Measurements from ENCODE around the gene MSH5.

MSH5 gene

GRCh38 chr6:31758281-31758680 lies 18.5 kb downstream of the MSH5 start:
- no peak for DNase-seq (ENCODE audit: low read depth, low spot score)

GRCh38 chr6:31760790-31761189 lies 21.0 kb downstream of the MSH5 start:
- DNase-seq (ENCODE audit: low read depth, low spot score), result no peak

GRCh38 chr6:31761343-31761742 lies 21.5 kb downstream of the MSH5 start:
- DNase-seq (ENCODE audit: low read depth, low spot score), result no peak

GRCh38 chr6:31762356-31762755 lies 22.6 kb downstream of the MSH5 start, which contains the start of gene SAPCD1:
Gene SAPCD1, plus strand, starts transcription at chr6:31762656. Its CDS starts 399 bp downstream, at chr6:31763055.
- no peak for DNase-seq (ENCODE audit: low read depth, low spot score)

GRCh38 chr6:31762878-31763618 lies 23.2 kb downstream of the MSH5 start:
- DNase-seq (ENCODE audit: low read depth, low spot score), result no peak

GRCh38 chr6:31763619-31763940 lies 23.8 kb downstream of the MSH5 start:
- no peak for DNase-seq (ENCODE audit: low read depth, low spot score)

- no peak for DNase-seq (ENCODE audit: low read depth, low spot score)
Measured at GRCh38 chr6:31764198-31764597, 24.4 kb downstream of the MSH5 start.

GRCh38 chr6:31765559-31765909 lies 25.7 kb downstream of the MSH5 start:
- DNase-seq (ENCODE audit: low read depth, low spot score), result no peak

GRCh38 chr6:31765910-31766794 lies 26.3 kb downstream of the MSH5 start:
- no peak for DNase-seq (ENCODE audit: low read depth, low spot score)

- DNase-seq (ENCODE audit: low read depth, low spot score), result no peak
Measured at GRCh38 chr6:31767096-31767645, 27.4 kb downstream of the MSH5 start.

GRCh38 chr6:31768363-31769257 lies 28.8 kb downstream of the MSH5 start:
- DNase-seq (ENCODE audit: low read depth, low spot score), result no peak

GRCh38 chr6:31769684-31770371 lies 30.0 kb downstream of the MSH5 start:
- DNase-seq (ENCODE audit: low read depth, low spot score), result peak; percentile 66

GRCh38 chr6:31770860-31771259 lies 31.1 kb downstream of the MSH5 start:
- DNase-seq (ENCODE audit: low read depth, low spot score), result no peak

- DNase-seq (ENCODE audit: low read depth, low spot score), result no peak
Measured at GRCh38 chr6:31771992-31772358, 32.2 kb downstream of the MSH5 start.

- no peak for DNase-seq (ENCODE audit: low read depth, low spot score)
Measured at GRCh38 chr6:31775184-31775583, 35.4 kb downstream of the MSH5 start.

GRCh38 chr6:31775633-31776484 lies 36.1 kb downstream of the MSH5 start:
- no peak for DNase-seq (ENCODE audit: low read depth, low spot score)

GRCh38 chr6:31776485-31776988 lies 36.7 kb downstream of the MSH5 start:
- DNase-seq (ENCODE audit: low read depth, low spot score), result no peak

GRCh38 chr6:31776989-31777666 lies 37.3 kb downstream of the MSH5 start, which contains the start of gene VWA7:
Gene VWA7, minus strand, starts transcription at chr6:31777328. Its CDS starts 549 bp downstream, at chr6:31776779.
- peak; percentile 38 for DNase-seq (ENCODE audit: low read depth, low spot score)

GRCh38 chr6:31777667-31778050 lies 37.9 kb downstream of the MSH5 start:
- no peak for DNase-seq (ENCODE audit: low read depth, low spot score)

Data from activated CD4-positive, CD25-positive, alpha-beta regulatory T cell treated with anti-CD3 and anti-CD28 coated beads, Interleukin-2, amount 50 U/mL, for 16 hours (primary cell).